Renal cortex interstitium (tissue), 11 donors: ENCODE results near the gene AK9. TPM values are rescaled to one million over a fixed set of nuclear protein-coding genes. Genes with fewer than 3 reads are reported as not detected.
"Not testable (repeated sequence)": the region's sequence is repeated elsewhere in the genome, so short reads cannot be mapped to it uniquely, and the experiment has no call there.

ENCODE experiments used
- DNase-seq, 11 donors: peaks; one replicate each; pipeline ENCODE4 v3.0.0-alpha.2; 2013; ENCODE audit warnings: low read depth in 9 of 11, low spot score in 4 of 11; ENCODE audit errors: extremely low read depth in 1 of 11
- polyA plus RNA-seq, 3 donors: library from polyadenylated mRNA; unstranded; fragments of 120-200 nt; gene quantifications; one replicate each; pipeline ENCODE4 v1.2.1, GENCODE V29; 2013; ENCODE audit not compliant: insufficient read length in 3 of 3

Gene AK9
- polyA plus RNA-seq, 3 donors: 11.1 to 16.0 (median 13.4) TPM

GRCh38 chr6:109473120-109473519 is 217.9 kb downstream of the AK9 start:
- no peak for DNase-seq

GRCh38 chr6:109472132-109472995 is 218.6 kb downstream of the AK9 start:
- DNase-seq: no peak

- no peak for DNase-seq
Observed at GRCh38 chr6:109471105-109471810, 219.7 kb downstream of the AK9 start.

GRCh38 chr6:109469591-109470189 is 221.3 kb downstream of the AK9 start:
- DNase-seq: no peak

- DNase-seq: no peak
Observed at GRCh38 chr6:109467696-109468095, 223.3 kb downstream of the AK9 start.

- DNase-seq: no peak
Observed at GRCh38 chr6:109466212-109466923, 224.6 kb downstream of the AK9 start.

GRCh38 chr6:109465772-109466171 is 225.2 kb downstream of the AK9 start:
- no peak for DNase-seq

- no peak for DNase-seq
Observed at GRCh38 chr6:109461733-109462526, 229.1 kb downstream of the AK9 start.

GRCh38 chr6:109461205-109461604 is 229.8 kb downstream of the AK9 start:
- not testable (repeated sequence) for DNase-seq

- DNase-seq: no peak
Observed at GRCh38 chr6:109460161-109460829, 230.7 kb downstream of the AK9 start.

- no peak for DNase-seq
Observed at GRCh38 chr6:109458774-109459531, 232.0 kb downstream of the AK9 start.

- DNase-seq: no peak
Observed at GRCh38 chr6:109457562-109457996, 233.4 kb downstream of the AK9 start.

GRCh38 chr6:109456710-109457561 is 234.1 kb downstream of the AK9 start:
- no peak for DNase-seq

GRCh38 chr6:109456111-109456583 is 234.9 kb downstream of the AK9 start:
- DNase-seq: no peak

GRCh38 chr6:109455437-109456110 is 235.4 kb downstream of the AK9 start, which contains the start of gene MICAL1:
Gene MICAL1, minus strand, starts transcription at chr6:109455772. Its CDS starts 1,576 bp downstream, at chr6:109454196.
- DNase-seq: peak in 3 of 11 donors; percentile 38 to 48 (median 38)
